Muscle of leg (tissue), 11 donors: ENCODE measurements around the gene SEC24D. TPM values are rescaled to one million over a fixed set of nuclear protein-coding genes. Genes with fewer than 3 reads are reported as not detected.

ENCODE experiments used
- DNase-seq: peaks from one replicate; pipeline ENCODE4 v3.0.0; 2013
- H3K27ac ChIP-seq: one replicate; pipeline ENCODE4 v1.5.1; 2013; ENCODE audit warnings: mild to moderate bottlenecking, low read length, control low read depth
- H3K27me3 ChIP-seq: one replicate; pipeline ENCODE4 v1.6.1; 2013; ENCODE audit warnings: low read length; ENCODE audit not compliant: control insufficient read depth, insufficient read depth
- H3K36me3 ChIP-seq: one replicate; pipeline ENCODE4 v1.6.1; 2013; ENCODE audit warnings: low read length; ENCODE audit not compliant: control insufficient read depth, insufficient read depth
- H3K4me1 ChIP-seq: one replicate; pipeline ENCODE4 v1.6.1; 2013; ENCODE audit warnings: low read length; ENCODE audit not compliant: control insufficient read depth, insufficient read depth
- H3K4me3 ChIP-seq: one replicate; pipeline ENCODE4 v1.5.1; 2013; ENCODE audit warnings: low read length, control low read depth
- H3K9me3 ChIP-seq: replicated peaks from 2 replicates; pipeline ENCODE4 v1.6.1; 2013; ENCODE audit warnings: low read depth, low read length; ENCODE audit not compliant: control insufficient read depth
- WGBS: methylation state at CpG from one replicate; pipeline ENCODE4 v1.1.5; 2013; ENCODE audit warnings: missing lambda C conversion rate; ENCODE audit not compliant: insufficient coverage; 5-methylcytosine and 5-hydroxymethylcytosine counted together
- polyA plus RNA-seq, 8 donors: library from polyadenylated mRNA; unstranded; fragments of 120-200 nt; gene quantifications; one replicate each; pipeline versions ENCODE4 v1.2.1 to v1.2.3, GENCODE V29; 2013; ENCODE audit warnings: inconsistent platforms in 1 of 8, low replicate concordance in 1 of 8; ENCODE audit not compliant: insufficient read length in 8 of 8, insufficient read depth in 1 of 8
- total RNA-seq: library from RNA; stranded (reverse); fragments of 120-200 nt; gene quantifications from one replicate; pipeline ENCODE4 v1.2.4, GENCODE V29; 2013

The SEC24D gene
- total and polyA plus RNA-seq, 9 donors: 44.3 to 82.5 (median 50.0) TPM

- WGBS: 100% methylated on average over 2 of the region's 2 CpGs
- no peak for DNase-seq
- Histone ChIP-seq H3K9me3 (no peaks in the 10 kb centered on the region), H3K36me3 (peaks cover 40% of the 10 kb centered on the region), H3K27ac (no peak overlapping the region), H3K4me3 (no peak overlapping the region), H3K27me3 (no peaks in the 10 kb centered on the region), H3K4me1 (peaks cover 6% of the 10 kb centered on the region)
Observed at GRCh38 chr4:118829107-118829506, 6.8 kb downstream of the SEC24D start.

- WGBS: 17% methylated on average over 1 of the region's 2 CpGs
- Histone ChIP-seq H3K4me1 (peaks cover 4% of the 10 kb centered on the region), H3K9me3 (no peaks in the 10 kb centered on the region), H3K27me3 (no peaks in the 10 kb centered on the region), H3K27ac (no peak overlapping the region), H3K4me3 (no peak overlapping the region), H3K36me3 (peaks cover 44% of the 10 kb centered on the region)
- no peak for DNase-seq
Observed at GRCh38 chr4:118826723-118827444, 9.0 kb downstream of the SEC24D start.

- H3K4me1 ChIP-seq: peaks cover 4% of the 10 kb centered on the region
- DNase-seq: no peak
- no peaks in the 10 kb centered on the region for H3K9me3 ChIP-seq
- H3K36me3 ChIP-seq: peaks cover 34% of the 10 kb centered on the region
- H3K27ac ChIP-seq: no peak overlapping the region
- no CpG with 5 or more reads among the region's 3 CpGs for WGBS
- H3K4me3 ChIP-seq: no peak overlapping the region
- H3K27me3 ChIP-seq: no peaks in the 10 kb centered on the region
Observed at GRCh38 chr4:118825799-118826198, 10.1 kb downstream of the SEC24D start.

- Histone ChIP-seq H3K27ac (no peak overlapping the region), H3K9me3 (no peaks in the 10 kb centered on the region), H3K27me3 (no peaks in the 10 kb centered on the region), H3K4me3 (no peak overlapping the region), H3K4me1 (peaks cover 4% of the 10 kb centered on the region), H3K36me3 (peaks cover 32% of the 10 kb centered on the region)
- 85% methylated on average over 4 of the region's 5 CpGs for WGBS
- no peak for DNase-seq
Observed at GRCh38 chr4:118824141-118824540, 11.8 kb downstream of the SEC24D start.

GRCh38 chr4:118823471-118823870, 12.5 kb downstream of the SEC24D start:
- Histone ChIP-seq H3K27me3 (no peaks in the 10 kb centered on the region), H3K9me3 (no peaks in the 10 kb centered on the region), H3K4me1 (peaks cover 3% of the 10 kb centered on the region), H3K27ac (no peak overlapping the region), H3K4me3 (no peak overlapping the region), H3K36me3 (peaks cover 26% of the 10 kb centered on the region)
- no CpG with 5 or more reads among the region's 2 CpGs for WGBS
- no peak for DNase-seq

GRCh38 chr4:118821590-118822293, 14.2 kb downstream of the SEC24D start:
- no peak overlapping the region for H3K27ac ChIP-seq
- no peaks in the 10 kb centered on the region for H3K27me3 ChIP-seq
- peaks cover 24% of the 10 kb centered on the region for H3K36me3 ChIP-seq
- no peaks in the 10 kb centered on the region for H3K9me3 ChIP-seq
- no peaks in the 10 kb centered on the region for H3K4me1 ChIP-seq
- no peak for DNase-seq
- H3K4me3 ChIP-seq: no peak overlapping the region
- WGBS: 80% methylated on average over 3 of the region's 5 CpGs

- DNase-seq: no peak
Observed at GRCh38 chr4:118817178-118817930, 18.6 kb downstream of the SEC24D start.

GRCh38 chr4:118816538-118817177, 19.3 kb downstream of the SEC24D start:
- no peak for DNase-seq
- Histone ChIP-seq H3K4me1 (no peaks in the 10 kb centered on the region), H3K36me3 (peaks cover 41% of the 10 kb centered on the region), H3K27me3 (no peaks in the 10 kb centered on the region), H3K9me3 (no peaks in the 10 kb centered on the region), H3K4me3 (no peak overlapping the region), H3K27ac (no peak overlapping the region)
- no CpG with 5 or more reads among the region's 1 CpG for WGBS

More at GRCh38 chr4:118817178-118817930, 18.6 kb downstream of the SEC24D start:
- Histone ChIP-seq H3K36me3 (peaks cover 39% of the 10 kb centered on the region), H3K9me3 (no peaks in the 10 kb centered on the region), H3K4me1 (no peaks in the 10 kb centered on the region), H3K27me3 (no peaks in the 10 kb centered on the region), H3K4me3 (no peak overlapping the region), H3K27ac (no peak overlapping the region)
- no CpG with 5 or more reads among the region's 4 CpGs for WGBS

GRCh38 chr4:118814891-118815290, 21.0 kb downstream of the SEC24D start:
- Histone ChIP-seq H3K4me1 (no peaks in the 10 kb centered on the region), H3K9me3 (no peaks in the 10 kb centered on the region), H3K27me3 (no peaks in the 10 kb centered on the region), H3K27ac (no peak overlapping the region), H3K4me3 (no peak overlapping the region), H3K36me3 (peaks cover 57% of the 10 kb centered on the region)
- WGBS: 78% methylated on average over 1 of the region's 3 CpGs
- no peak for DNase-seq

- Histone ChIP-seq H3K4me1 (no peaks in the 10 kb centered on the region), H3K4me3 (no peak overlapping the region), H3K27ac (no peak overlapping the region), H3K36me3 (peaks cover 63% of the 10 kb centered on the region), H3K27me3 (no peaks in the 10 kb centered on the region), H3K9me3 (no peaks in the 10 kb centered on the region)
- no peak for DNase-seq
- WGBS: 93% methylated on average over 3 of the region's 4 CpGs
Observed at GRCh38 chr4:118814058-118814457, 21.9 kb downstream of the SEC24D start.
